Prostate gland (tissue), 2 donors: Measurements from ENCODE around the gene CFAP54.

ENCODE experiments used
- POLR2AphosphoS5 ChIP-seq: sonication (generic); formaldehyde crosslinking; IDR thresholded peaks from one replicate; pipeline ENCODE4 v1.6.1; 2017; ENCODE audit warnings: antibody characterized with exemption
- TF ChIP-seq, protein P1 (sequence below), 4 experiments: fragments of 200-600 bp in 2 of 4; fragments of 450-650 bp in 2 of 4; sonication (generic) in 2 of 4; IDR thresholded peaks; 1 replicate in 3 of 4; 2 replicates in 1 of 4; pipeline ENCODE4 v1.5.1; 2016 to 2019; ENCODE audit warnings: antibody characterized with exemption in 4 of 4, mild to moderate bottlenecking in 2 of 4, moderate library complexity in 2 of 4

DNA sequence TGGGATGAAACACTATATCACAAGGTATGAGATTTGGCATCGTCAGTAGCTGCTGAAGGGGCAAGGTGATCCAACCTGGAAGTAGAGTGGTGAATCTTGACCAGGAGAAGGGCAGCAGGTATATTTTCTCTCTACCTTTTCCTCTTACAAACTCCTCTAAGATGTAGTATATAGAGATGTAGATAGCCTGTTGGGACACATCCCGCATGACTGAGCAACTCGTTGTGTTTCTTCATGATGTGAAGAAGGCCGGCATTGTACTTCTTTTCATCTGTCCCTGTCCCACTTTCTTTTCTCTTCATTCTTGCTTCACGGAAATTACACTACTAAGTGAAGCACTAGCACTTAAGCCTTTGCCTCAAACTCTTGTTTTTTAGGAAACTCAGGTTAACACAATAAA is 7.3 kb upstream of the CFAP54 start:
- TF ChIP-seq, protein P1, sequence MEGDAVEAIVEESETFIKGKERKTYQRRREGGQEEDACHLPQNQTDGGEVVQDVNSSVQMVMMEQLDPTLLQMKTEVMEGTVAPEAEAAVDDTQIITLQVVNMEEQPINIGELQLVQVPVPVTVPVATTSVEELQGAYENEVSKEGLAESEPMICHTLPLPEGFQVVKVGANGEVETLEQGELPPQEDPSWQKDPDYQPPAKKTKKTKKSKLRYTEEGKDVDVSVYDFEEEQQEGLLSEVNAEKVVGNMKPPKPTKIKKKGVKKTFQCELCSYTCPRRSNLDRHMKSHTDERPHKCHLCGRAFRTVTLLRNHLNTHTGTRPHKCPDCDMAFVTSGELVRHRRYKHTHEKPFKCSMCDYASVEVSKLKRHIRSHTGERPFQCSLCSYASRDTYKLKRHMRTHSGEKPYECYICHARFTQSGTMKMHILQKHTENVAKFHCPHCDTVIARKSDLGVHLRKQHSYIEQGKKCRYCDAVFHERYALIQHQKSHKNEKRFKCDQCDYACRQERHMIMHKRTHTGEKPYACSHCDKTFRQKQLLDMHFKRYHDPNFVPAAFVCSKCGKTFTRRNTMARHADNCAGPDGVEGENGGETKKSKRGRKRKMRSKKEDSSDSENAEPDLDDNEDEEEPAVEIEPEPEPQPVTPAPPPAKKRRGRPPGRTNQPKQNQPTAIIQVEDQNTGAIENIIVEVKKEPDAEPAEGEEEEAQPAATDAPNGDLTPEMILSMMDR (IDR thresholded peaks at IDR 0.05), result no peak
- TF ChIP-seq POLR2AphosphoS5, result no peak
